Activated CD8-positive, alpha-beta T cell treated with anti-CD3 and anti-CD28 coated beads, Interleukin-2, amount 10 ng/mL, durations not matched to agents 7 days and 5 days (primary cell): ENCODE data around the gene EFEMP2. TPM values are rescaled to one million over a fixed set of nuclear protein-coding genes. Genes with fewer than 3 reads are reported as not detected.

Experiments
- ATAC-seq: fragments of 150-1000 bp; cut with Tn5 transposase; one replicate; pipeline ENCODE4 v1.10.0; 2021; ENCODE audit warnings: moderate library complexity
- CTCF ChIA-PET: fragments of 350-600 bp; sonication (Branson Sonifier 250); formaldehyde crosslinking; loops from one replicate; lab custom pipeline; 2021; ENCODE audit warnings: antibody characterized with exemption; lab: Charles Lee
- POLR2A ChIA-PET: fragments of 350-600 bp; sonication (Branson Sonifier 250); formaldehyde crosslinking; loops from one replicate; lab custom pipeline; 2021; ENCODE audit warnings: antibody characterized with exemption; lab: Charles Lee
- DNase-seq: peaks from one replicate; pipeline ENCODE4 v3.0.0-alpha.2; 2020
- H3K27ac Mint-ChIP-seq: one replicate; pipeline ENCODE4 v1.8.0; 2021; ENCODE audit warnings: mild to moderate bottlenecking, mixed read lengths
- H3K27me3 Mint-ChIP-seq: one replicate; pipeline ENCODE4 v1.8.0; 2021; ENCODE audit warnings: low read depth, mixed read lengths
- H3K36me3 Mint-ChIP-seq: one replicate; pipeline ENCODE4 v1.8.0; 2021; ENCODE audit warnings: low read depth, mixed read lengths
- H3K4me1 Mint-ChIP-seq: one replicate; pipeline ENCODE4 v1.8.0; 2021; ENCODE audit warnings: low read depth, mixed read lengths
- H3K4me3 Mint-ChIP-seq: one replicate; pipeline ENCODE4 v1.8.0; 2021; ENCODE audit warnings: mild to moderate bottlenecking, mixed read lengths
- H3K9me3 Mint-ChIP-seq: one replicate; pipeline ENCODE4 v1.8.0; 2022; ENCODE audit warnings: mixed read lengths; ENCODE audit not compliant: insufficient read depth
- total RNA-seq, 2 experiments: library from RNA; stranded (reverse); gene quantifications; one replicate each; pipeline ENCODE4 v1.2.3, GENCODE V29; 2021

Gene EFEMP2
- total RNA-seq, 2 experiments from 2014 or later, result 4.8 to 5.0 TPM

DNA sequence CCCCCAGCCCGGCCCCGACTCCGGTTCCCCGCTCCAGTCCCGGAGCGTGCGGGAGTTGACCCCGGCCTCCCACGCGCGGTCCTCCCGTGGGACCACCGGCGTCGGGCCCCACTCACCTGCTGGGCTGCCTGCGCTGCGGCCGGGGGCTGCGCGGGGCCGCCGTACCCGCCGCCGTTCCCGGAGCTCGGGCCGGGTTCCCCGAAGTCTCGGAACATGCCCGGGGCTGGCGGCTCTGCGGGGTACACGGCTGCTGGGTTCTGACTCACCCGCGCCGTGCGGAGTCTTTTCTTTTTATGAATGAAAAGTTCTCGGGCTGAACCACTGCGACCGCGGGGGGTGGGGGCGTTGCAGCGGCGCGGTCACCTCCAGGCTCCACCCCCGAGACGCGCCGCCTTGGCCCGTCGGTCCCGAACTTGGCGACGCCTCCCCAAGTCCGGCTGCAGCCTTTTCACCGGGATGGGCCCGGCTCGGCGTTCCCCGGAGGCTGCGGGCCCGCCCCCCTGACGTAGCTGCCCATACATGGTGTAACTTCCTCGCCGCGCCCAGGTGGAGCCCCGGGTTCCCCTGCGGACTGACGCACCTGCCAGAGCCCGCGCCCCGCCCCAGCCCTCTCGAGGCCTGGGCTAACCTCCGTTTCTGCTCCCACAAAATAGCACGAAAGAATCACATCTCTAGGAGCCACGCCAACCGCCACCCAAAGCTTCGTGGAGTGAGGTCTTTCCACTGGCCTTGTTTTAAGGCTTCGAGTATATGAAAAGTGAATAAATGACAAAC lies 27.7 kb upstream of the EFEMP2 start, which contains the start of gene FOSL1:
TSS of gene FOSL1 (minus strand) at position 264 of the 774 bp plus-strand sequence. CDS start at position 215, 49 bp downstream.
- peak; percentile 94 for DNase-seq
- Mint-ChIP-seq H3K36me3 (peaks cover 5% of the 10 kb centered on the region), H3K4me3 (peak within 1 kb of the TSS; percentile 66), H3K27me3 (no peaks in the 10 kb centered on the region), H3K9me3 (no peaks in the 10 kb centered on the region), H3K27ac (peak within 1 kb of the TSS; percentile 71), H3K4me1 (peaks cover 59% of the 10 kb centered on the region)
- CTCF ChIA-PET, result interaction anchor here (0.5 to 3.7 kb wide), 7 partner anchors 10 to 438 kb away, joined by 3 to 55 read pairs (median 8); partner anchors contain the start of genes CCDC85B, FIBP and MUS81
- peak; percentile 88 for ATAC-seq
- POLR2A ChIA-PET, result interaction anchor here (1.2 to 6.5 kb wide), 4 partner anchors 9 to 53 kb away, joined by 3 to 64 read pairs (median 8); partner anchors contain the start of genes CCDC85B and FIBP

DNA sequence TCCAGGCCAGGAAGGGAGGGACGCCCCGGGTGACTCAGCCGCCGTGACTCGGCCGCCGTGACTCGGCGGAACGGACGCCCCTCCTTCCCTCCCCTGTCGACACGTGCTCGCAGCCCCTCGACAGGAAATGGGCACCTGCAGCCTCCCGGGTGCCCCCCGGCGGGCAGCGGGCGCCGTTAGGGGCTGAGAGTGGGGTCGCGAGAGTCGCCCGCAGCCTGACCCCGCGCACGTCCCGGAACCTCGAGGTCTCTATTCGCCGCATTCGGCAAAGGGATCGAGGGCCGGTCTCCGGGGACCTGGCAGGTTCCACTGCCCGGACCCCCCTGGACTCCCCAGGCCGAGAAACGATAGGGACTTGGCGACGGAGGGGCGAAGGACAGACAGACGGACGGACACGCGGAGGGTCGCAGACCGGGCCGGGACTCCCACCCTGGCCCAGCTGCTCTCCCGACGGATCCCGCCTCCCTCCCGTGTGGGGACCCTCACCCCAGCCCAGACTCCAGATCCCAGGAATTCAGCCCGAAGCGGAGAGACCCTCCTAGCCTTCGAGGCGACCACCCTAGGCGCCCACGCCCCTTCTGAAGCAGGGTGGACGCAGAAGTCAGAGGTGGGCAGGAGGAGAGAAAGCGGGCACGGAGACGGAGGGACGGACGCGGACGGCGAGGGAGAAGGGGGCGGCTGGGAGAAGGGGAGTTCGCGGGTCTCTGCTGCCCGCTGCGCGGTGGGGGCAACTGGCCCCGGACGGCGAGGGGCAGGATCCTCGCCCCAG lies 26.9 kb upstream of the EFEMP2 start:
- Mint-ChIP-seq H3K9me3 (no peaks in the 10 kb centered on the region), H3K27me3 (no peaks in the 10 kb centered on the region), H3K27ac (peak overlapping the region; percentile 71), H3K36me3 (peaks cover 8% of the 10 kb centered on the region), H3K4me3 (peak overlapping the region; percentile 66), H3K4me1 (peaks cover 62% of the 10 kb centered on the region)
- peak; percentile 27 for ATAC-seq
- ChIA-PET POLR2A (interaction anchor here (1.2 to 6.5 kb wide), 3 partner anchors 9 to 54 kb away, joined by 3 to 64 read pairs (median 14); partner anchors contain the start of genes CCDC85B and FIBP), CTCF (interaction anchor here (1.3 to 4.2 kb wide), 6 partner anchors 10 to 40 kb away, joined by 3 to 55 read pairs (median 22); partner anchors contain the start of genes CCDC85B and FIBP)
- peak; percentile 76 for DNase-seq

DNA sequence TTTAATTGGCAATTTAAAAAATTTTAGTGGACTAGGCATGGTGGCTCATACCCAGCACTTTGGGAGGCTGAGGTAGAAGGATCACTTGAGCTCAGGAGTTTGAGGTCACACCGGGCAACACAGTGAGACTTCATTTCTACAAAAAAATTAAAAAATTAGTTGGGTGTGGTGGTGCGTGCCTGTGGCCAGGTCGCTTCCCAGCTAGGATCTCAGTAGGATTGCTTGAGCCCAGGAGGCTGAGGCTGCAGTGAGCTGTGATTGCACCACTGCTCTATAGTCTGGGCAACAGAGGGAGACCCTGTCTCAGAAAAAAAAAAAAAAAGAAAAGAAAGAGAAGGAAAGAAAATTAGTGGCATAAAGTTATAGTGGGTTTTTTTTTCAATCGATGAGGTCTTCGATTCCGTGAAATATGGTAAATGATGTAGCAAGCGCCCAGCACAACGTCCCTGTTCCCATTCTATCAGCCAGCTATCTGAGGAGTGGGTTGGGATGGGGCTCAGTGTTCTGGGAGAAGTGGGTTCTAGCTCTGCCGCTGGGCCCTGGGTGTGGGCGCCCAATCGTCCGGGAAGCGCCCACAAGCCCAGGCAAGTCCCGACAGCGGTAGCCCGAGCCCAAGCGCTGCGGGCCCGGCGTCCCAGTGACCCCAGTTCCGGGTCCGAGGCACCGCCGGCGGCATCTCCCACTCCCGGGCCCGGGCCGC lies 26.2 kb upstream of the EFEMP2 start:
- Mint-ChIP-seq H3K27me3 (no peaks in the 10 kb centered on the region), H3K36me3 (peaks cover 9% of the 10 kb centered on the region), H3K4me3 (peak overlapping the region; percentile 78), H3K4me1 (peaks cover 68% of the 10 kb centered on the region), H3K9me3 (no peaks in the 10 kb centered on the region), H3K27ac (peak overlapping the region; percentile 79)
- DNase-seq (no peak), ATAC-seq (no peak)
- ChIA-PET POLR2A (interaction anchor here (0.6 to 6.5 kb wide), 6 partner anchors 8 to 326 kb away, joined by 3 to 64 read pairs (median 4); partner anchors contain the start of genes CCDC85B, FAM89B and FIBP), CTCF (interaction anchor here (1.6 to 4.2 kb wide), 4 partner anchors 9 to 39 kb away, joined by 6 to 47 read pairs (median 22); partner anchors contain the start of genes CCDC85B and FIBP)

DNA sequence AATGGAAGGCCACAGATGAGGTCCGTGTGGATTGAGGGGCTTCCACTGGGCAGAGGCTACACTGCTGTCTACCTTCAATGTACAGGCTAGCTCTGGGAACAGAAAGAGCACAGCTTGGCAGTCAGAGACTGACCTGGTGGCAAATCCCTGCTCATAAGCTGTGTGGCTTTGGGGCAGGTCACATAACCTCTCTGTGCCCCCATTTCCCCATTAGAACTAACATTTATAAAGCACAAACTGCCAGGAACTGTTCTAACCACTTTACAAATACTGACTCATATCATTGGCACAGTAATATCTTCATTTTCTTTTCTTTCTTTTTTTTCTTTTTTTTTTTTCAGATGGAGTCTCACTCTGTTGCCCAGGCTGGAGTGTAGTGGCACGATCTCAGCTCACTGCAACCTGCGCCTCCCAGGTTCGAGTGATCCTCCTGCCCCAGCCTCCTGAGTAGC lies 24.4 kb upstream of the EFEMP2 start:
- H3K4me1 Mint-ChIP-seq, result peaks cover 74% of the 10 kb centered on the region
- CTCF ChIA-PET, result interaction anchor here (0.8 to 4.2 kb wide), 6 partner anchors 7 to 238 kb away, joined by 3 to 47 read pairs (median 8); partner anchors contain the start of genes CCDC85B, FIBP and MUS81
- no peak for ATAC-seq
- no peak for DNase-seq
- no peaks in the 10 kb centered on the region for H3K27me3 Mint-ChIP-seq
- H3K27ac Mint-ChIP-seq, result no peak overlapping the region
- H3K4me3 Mint-ChIP-seq, result no peak overlapping the region
- POLR2A ChIA-PET, result interaction anchor here (0.7 to 1.2 kb wide), 4 partner anchors 8 to 35 kb away, joined by 3 to 4 read pairs (median 4); no protein-coding TSS in a partner anchor
- H3K9me3 Mint-ChIP-seq, result no peaks in the 10 kb centered on the region
- H3K36me3 Mint-ChIP-seq, result peaks cover 17% of the 10 kb centered on the region

DNA sequence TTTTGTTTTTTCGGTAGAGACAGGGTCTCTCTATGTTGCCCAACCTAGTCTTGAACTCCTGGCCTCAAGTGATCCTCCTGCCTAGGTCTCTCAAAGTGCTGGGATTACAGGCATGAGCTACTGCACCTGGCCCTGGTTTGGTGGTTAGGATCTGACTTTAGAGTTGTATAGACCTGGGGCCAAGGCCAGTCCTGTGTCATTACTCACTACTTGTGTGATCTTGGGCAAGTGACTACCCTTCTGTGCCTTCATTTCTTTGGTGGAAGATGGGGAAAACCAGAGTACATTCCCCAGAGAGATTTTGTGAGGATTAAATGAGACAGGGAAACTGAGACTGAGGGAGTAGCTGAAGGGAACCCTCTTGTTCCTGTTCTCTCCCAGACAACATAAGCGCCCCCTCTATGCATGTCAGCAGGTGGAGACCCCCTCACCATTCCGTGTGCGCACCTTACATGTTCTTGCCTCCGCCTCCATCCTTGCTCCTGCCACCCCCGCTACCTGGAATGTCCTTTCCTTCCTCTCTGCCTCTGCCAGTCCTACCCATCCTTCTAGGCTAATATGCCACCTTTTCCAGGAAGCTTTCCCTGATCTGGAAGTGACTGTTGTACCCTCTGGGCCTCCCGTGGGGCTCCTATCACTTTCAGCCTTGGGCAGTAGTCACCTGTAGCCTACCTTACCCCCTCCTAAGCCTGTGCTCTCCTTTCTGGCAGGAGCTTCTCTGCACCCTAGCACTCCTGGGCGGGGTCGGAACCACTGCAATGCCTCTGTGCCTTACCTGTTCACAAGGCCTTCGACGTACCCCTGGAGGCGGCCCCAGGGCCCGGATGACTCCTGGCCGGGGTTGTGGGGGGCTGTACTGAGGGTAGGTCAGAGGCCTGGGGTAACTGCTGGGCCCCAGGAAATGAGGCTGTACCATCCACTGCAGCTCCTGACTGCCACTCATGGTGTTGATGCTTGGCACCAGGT lies 23.7 kb upstream of the EFEMP2 start:
- Mint-ChIP-seq H3K4me1 (peaks cover 69% of the 10 kb centered on the region), H3K27ac (peak overlapping the region; percentile 49), H3K27me3 (no peaks in the 10 kb centered on the region), H3K9me3 (no peaks in the 10 kb centered on the region), H3K36me3 (peaks cover 23% of the 10 kb centered on the region), H3K4me3 (no peak overlapping the region)
- ChIA-PET POLR2A (interaction anchor here (0.7 to 1.3 kb wide), 5 partner anchors 7 to 35 kb away, joined by 3 to 4 read pairs (median 3); no protein-coding TSS in a partner anchor), CTCF (interaction anchor here (0.8 to 4.2 kb wide), 7 partner anchors 7 to 239 kb away, joined by 3 to 47 read pairs (median 6); partner anchors contain the start of genes CCDC85B, FIBP and MUS81)
- no peak for DNase-seq
- no peak for ATAC-seq

DNA sequence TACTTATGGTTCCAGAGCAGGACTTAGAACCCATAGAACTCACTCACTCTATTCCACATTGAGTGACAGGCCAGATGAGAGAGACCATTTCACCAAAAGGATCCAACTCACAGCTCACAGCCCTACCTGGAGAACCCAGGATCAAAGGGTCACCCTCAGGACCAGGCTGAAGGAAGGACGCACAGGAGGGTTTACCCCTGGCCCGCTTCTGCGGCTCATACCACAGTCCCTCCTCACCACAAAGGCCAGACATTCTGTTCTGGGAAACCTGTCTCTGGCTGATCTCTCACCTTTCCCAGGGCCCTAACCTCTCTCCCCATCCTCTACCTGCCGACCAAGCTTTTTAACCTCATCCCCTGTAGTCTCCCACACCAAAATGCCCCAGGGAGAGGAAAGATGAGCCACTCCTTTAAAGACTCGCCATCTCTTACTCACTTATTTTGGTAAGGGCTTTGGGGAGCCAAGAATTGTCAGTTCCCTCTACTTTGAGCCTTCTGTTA lies 22.9 kb upstream of the EFEMP2 start:
- Mint-ChIP-seq H3K36me3 (peaks cover 23% of the 10 kb centered on the region), H3K9me3 (no peaks in the 10 kb centered on the region), H3K27me3 (no peaks in the 10 kb centered on the region), H3K4me3 (peak overlapping the region; percentile 31), H3K4me1 (peaks cover 62% of the 10 kb centered on the region), H3K27ac (peak overlapping the region; percentile 54)
- ATAC-seq, result no peak
- ChIA-PET CTCF (interaction anchor here (1.0 to 4.2 kb wide), 5 partner anchors 9 to 240 kb away, joined by 3 to 36 read pairs (median 9); no protein-coding TSS in a partner anchor), POLR2A (interaction anchor here (1.3 kb wide), 1 partner anchor 10 kb away, joined by 3 read pairs; no protein-coding TSS in a partner anchor)
- DNase-seq, result no peak

DNA sequence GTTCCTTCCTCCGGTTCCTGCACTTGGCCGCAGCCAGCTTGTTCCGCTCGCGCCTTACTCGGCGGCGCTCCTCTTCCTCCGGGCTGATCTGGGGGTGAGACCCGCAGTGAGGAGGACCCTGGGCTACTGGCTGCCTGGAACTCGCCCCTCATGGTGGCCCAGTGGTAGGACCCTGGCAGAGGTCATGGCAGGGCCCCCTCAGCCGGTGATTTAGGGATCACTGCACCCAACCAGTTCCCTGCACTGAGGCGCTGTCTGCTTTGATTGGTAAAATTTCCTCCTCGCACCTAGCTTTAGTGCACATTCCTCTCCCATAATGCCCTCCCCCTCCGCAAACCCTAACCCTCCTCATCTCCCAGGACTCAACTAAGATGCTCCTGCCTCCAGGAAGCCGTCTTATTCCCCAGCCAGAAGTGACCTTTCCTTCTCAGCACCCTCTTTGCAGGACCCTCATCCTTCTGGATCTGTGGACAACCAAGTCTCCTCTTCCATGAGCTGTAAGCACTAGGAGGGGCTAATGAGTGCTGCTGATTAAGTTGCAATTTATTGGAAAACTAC lies 21.5 kb upstream of the EFEMP2 start:
- ATAC-seq (peak; percentile 13), DNase-seq (peak; percentile 64)
- CTCF ChIA-PET, result interaction anchor here (0.6 to 19.5 kb wide), 8 partner anchors 9 to 513 kb away, joined by 3 to 584 read pairs (median 6); partner anchors contain the start of genes CFL1, EFEMP2, KAT5 and MUS81
- peak overlapping the region; percentile 98 for H3K4me3 Mint-ChIP-seq
- H3K27ac Mint-ChIP-seq, result peak overlapping the region; percentile 85
- no peaks in the 10 kb centered on the region for H3K27me3 Mint-ChIP-seq
- H3K4me1 Mint-ChIP-seq, result peaks cover 70% of the 10 kb centered on the region
- peaks cover 23% of the 10 kb centered on the region for H3K36me3 Mint-ChIP-seq
- H3K9me3 Mint-ChIP-seq, result no peaks in the 10 kb centered on the region
- POLR2A ChIA-PET, result interaction anchor here (0.6 to 19.3 kb wide), 10 partner anchors 7 to 395 kb away, joined by 3 to 305 read pairs (median 4); partner anchors contain the start of genes BANF1, CFL1, CTSW and FOSL1

DNA sequence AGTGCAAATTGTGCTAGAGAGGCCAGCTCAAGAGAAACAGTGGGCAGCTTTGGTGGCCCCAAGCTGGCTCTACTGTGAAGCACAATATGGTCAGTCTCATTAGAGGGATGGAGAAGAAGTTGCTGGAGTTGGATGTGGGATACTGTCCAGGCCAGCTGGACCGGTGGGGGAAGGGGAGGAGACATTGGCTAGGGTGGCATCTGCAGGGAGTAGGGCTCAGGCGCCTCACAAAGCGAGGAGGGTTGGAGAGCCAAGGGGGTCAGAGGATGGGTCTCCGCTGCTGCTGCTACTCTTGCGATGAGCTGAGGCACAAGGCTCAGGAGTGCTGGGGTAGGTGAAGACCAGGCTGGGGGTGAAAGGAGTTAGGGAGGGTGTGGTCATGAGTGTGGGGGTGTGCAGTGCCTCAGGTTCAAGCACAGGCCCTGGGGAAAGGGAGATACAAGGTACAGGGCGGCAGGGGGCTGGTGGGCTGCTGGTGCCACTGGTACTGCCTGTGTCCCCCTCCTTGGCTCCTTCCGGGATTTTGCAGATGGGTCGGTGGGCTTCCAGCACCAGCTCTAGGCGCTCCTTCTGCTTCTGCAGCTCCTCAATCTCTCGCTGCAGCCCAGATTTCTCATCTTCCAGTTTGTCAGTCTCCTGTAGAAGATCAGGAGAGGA lies 20.2 kb upstream of the EFEMP2 start:
- Mint-ChIP-seq H3K27ac (peak overlapping the region; percentile 85), H3K4me1 (peaks cover 69% of the 10 kb centered on the region), H3K9me3 (no peaks in the 10 kb centered on the region), H3K27me3 (no peaks in the 10 kb centered on the region), H3K36me3 (peaks cover 25% of the 10 kb centered on the region), H3K4me3 (peak overlapping the region; percentile 98)
- ChIA-PET POLR2A (interaction anchor here (0.6 to 19.3 kb wide), 6 partner anchors 8 to 394 kb away, joined by 3 to 305 read pairs (median 6); partner anchors contain the start of genes CFL1, FOSL1, MALAT1 and MUS81), CTCF (interaction anchor here (0.8 to 19.5 kb wide), 9 partner anchors 8 to 181 kb away, joined by 3 to 584 read pairs (median 36); partner anchors contain the start of genes CFL1, EFEMP2, FOSL1 and KAT5)
- DNase-seq (no peak), ATAC-seq (no peak)
